ENCODE results near the gene ARRB2. TPM values are rescaled to one million over a fixed set of nuclear protein-coding genes. Genes with fewer than 3 reads are reported as not detected.

Gene ARRB2
- polyA plus RNA-seq, 1 donor from 2014 or later, result 28.3 TPM

DNA sequence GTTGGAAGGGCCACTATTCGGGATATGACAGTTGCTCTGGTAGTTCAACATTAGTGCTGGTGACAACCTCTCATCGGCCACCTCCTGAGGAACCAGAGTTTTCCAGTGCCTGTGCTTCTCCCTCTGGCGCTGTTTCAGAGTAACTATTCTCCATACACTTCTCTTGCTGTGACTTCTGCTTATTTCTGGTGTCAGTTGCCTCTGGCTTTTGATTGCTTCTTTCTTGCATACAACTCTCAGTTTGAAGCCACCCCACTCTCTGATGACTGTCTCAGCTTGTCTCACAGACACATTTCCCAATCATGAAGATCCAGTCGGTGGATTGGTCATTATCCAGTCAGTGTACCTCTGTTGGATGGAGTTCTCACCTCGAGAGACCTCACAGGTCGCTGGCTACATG, 57.9 kb downstream of the ARRB2 start:
- Histone ChIP-seq H3F3A (ENCODE audit: insufficient read depth, low read length, poor library complexity, severe bottlenecking) (no peaks in the 10 kb centered on the region), H3K9me2 (ENCODE audit: insufficient read depth, low read length) (no peaks in the 10 kb centered on the region), H3K9me3 (ENCODE audit: low read length) (no peaks in the 10 kb centered on the region), H3K27me3 (ENCODE audit: insufficient read depth, low read depth, low read length) (no peaks in the 10 kb centered on the region), H3K79me2 (replicated peaks; ENCODE audit: insufficient read depth, low read length) (no peaks in the 10 kb centered on the region), H3K4me3 (ENCODE audit: low read length) (no peak overlapping the region), H2AFZ (ENCODE audit: low read depth, low read length) (no peak overlapping the region), H4K20me1 (ENCODE audit: insufficient read depth) (no peaks in the 10 kb centered on the region), H3K36me3 (ENCODE audit: insufficient read depth, low read length) (no peaks in the 10 kb centered on the region), H3K27ac (ENCODE audit: low read length) (no peak overlapping the region), H3K9ac (ENCODE audit: low read length) (no peak overlapping the region), H3K4me2 (ENCODE audit: low read length) (no peak overlapping the region)
- TF ChIP-seq, protein P1, sequence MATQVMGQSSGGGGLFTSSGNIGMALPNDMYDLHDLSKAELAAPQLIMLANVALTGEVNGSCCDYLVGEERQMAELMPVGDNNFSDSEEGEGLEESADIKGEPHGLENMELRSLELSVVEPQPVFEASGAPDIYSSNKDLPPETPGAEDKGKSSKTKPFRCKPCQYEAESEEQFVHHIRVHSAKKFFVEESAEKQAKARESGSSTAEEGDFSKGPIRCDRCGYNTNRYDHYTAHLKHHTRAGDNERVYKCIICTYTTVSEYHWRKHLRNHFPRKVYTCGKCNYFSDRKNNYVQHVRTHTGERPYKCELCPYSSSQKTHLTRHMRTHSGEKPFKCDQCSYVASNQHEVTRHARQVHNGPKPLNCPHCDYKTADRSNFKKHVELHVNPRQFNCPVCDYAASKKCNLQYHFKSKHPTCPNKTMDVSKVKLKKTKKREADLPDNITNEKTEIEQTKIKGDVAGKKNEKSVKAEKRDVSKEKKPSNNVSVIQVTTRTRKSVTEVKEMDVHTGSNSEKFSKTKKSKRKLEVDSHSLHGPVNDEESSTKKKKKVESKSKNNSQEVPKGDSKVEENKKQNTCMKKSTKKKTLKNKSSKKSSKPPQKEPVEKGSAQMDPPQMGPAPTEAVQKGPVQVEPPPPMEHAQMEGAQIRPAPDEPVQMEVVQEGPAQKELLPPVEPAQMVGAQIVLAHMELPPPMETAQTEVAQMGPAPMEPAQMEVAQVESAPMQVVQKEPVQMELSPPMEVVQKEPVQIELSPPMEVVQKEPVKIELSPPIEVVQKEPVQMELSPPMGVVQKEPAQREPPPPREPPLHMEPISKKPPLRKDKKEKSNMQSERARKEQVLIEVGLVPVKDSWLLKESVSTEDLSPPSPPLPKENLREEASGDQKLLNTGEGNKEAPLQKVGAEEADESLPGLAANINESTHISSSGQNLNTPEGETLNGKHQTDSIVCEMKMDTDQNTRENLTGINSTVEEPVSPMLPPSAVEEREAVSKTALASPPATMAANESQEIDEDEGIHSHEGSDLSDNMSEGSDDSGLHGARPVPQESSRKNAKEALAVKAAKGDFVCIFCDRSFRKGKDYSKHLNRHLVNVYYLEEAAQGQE (IDR thresholded peaks at IDR 0.05; ENCODE audit: borderline replicate concordance), result no peak
- TF ChIP-seq MXI1 (conservative IDR thresholded peaks at IDR 0.05; ENCODE audit: poor library complexity, severe bottlenecking) (no peak), POLR2AphosphoS5 (IDR thresholded peaks at IDR 0.05) (no peak), SMC3 (conservative IDR thresholded peaks at IDR 0.05; ENCODE audit: poor library complexity) (no peak), RAD21 (conservative IDR thresholded peaks at IDR 0.05) (no peak)
- TF ChIP-seq, protein P2, sequence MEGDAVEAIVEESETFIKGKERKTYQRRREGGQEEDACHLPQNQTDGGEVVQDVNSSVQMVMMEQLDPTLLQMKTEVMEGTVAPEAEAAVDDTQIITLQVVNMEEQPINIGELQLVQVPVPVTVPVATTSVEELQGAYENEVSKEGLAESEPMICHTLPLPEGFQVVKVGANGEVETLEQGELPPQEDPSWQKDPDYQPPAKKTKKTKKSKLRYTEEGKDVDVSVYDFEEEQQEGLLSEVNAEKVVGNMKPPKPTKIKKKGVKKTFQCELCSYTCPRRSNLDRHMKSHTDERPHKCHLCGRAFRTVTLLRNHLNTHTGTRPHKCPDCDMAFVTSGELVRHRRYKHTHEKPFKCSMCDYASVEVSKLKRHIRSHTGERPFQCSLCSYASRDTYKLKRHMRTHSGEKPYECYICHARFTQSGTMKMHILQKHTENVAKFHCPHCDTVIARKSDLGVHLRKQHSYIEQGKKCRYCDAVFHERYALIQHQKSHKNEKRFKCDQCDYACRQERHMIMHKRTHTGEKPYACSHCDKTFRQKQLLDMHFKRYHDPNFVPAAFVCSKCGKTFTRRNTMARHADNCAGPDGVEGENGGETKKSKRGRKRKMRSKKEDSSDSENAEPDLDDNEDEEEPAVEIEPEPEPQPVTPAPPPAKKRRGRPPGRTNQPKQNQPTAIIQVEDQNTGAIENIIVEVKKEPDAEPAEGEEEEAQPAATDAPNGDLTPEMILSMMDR (IDR thresholded peaks at IDR 0.05; ENCODE audit: poor library complexity, severe bottlenecking), result no peak

DNA sequence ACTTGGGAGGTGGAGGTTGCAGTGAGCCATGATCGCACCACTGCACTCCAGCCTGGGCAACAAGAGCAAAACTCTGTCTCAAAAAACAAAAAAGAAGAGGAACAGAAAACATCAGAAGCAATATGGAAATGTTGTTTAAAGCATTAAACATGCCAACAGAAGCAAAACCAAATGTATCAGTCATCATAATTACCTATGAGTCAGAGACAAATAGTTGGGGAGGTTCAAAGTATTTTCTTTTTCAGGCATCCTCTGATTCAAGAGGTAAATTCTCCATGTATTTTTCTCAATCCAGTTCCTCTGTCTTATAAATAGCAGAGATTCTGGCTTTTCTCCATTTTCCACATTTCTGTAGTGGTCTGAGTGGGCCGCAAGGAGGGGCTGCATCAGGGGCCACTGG, 59.2 kb downstream of the ARRB2 start:
- no peaks in the 10 kb centered on the region for H3K9me3 ChIP-seq (ENCODE audit: low read length)
- H3K27me3 ChIP-seq (ENCODE audit: insufficient read depth, low read depth, low read length), result no peaks in the 10 kb centered on the region
- no peak overlapping the region for H3K4me3 ChIP-seq (ENCODE audit: low read length)
- H2AFZ ChIP-seq (ENCODE audit: low read depth, low read length), result no peak overlapping the region
- H3K9me2 ChIP-seq (ENCODE audit: insufficient read depth, low read length), result no peaks in the 10 kb centered on the region
- no peak overlapping the region for H3K9ac ChIP-seq (ENCODE audit: low read length)
- TF ChIP-seq SMC3 (conservative IDR thresholded peaks at IDR 0.05; ENCODE audit: poor library complexity), result no peak
- no peak for TF ChIP-seq EP300 (conservative IDR thresholded peaks at IDR 0.05; ENCODE audit: poor library complexity, severe bottlenecking)
- TF ChIP-seq MXI1 (conservative IDR thresholded peaks at IDR 0.05; ENCODE audit: poor library complexity, severe bottlenecking), result no peak
- TF ChIP-seq RAD21 (conservative IDR thresholded peaks at IDR 0.05), result no peak
- no peak for TF ChIP-seq TAF1 (IDR thresholded peaks at IDR 0.05; ENCODE audit: low read depth)
- TF ChIP-seq, protein P1 (IDR thresholded peaks at IDR 0.05; ENCODE audit: borderline replicate concordance), result no peak
- TF ChIP-seq POLR2AphosphoS5 (IDR thresholded peaks at IDR 0.05), result no peak
- TF ChIP-seq, protein P2 (IDR thresholded peaks at IDR 0.05; ENCODE audit: poor library complexity, severe bottlenecking), result no peak
- no peak for TF ChIP-seq EZH2 (IDR thresholded peaks at IDR 0.05; ENCODE audit: borderline replicate concordance, insufficient read depth, low read length, poor library complexity, severe bottlenecking)
- no peak overlapping the region for H3K27ac ChIP-seq (ENCODE audit: low read length)
- no peak overlapping the region for H3K4me2 ChIP-seq (ENCODE audit: low read length)
- no peaks in the 10 kb centered on the region for H3K36me3 ChIP-seq (ENCODE audit: insufficient read depth, low read length)
- H3F3A ChIP-seq (ENCODE audit: insufficient read depth, low read length, poor library complexity, severe bottlenecking), result no peaks in the 10 kb centered on the region
- H4K20me1 ChIP-seq (ENCODE audit: insufficient read depth), result no peaks in the 10 kb centered on the region
- H3K79me2 ChIP-seq (replicated peaks; ENCODE audit: insufficient read depth, low read length), result no peaks in the 10 kb centered on the region

All from neural cell (in vitro differentiated cells).